ENCODE results near the gene C6orf15. TPM values are rescaled to one million over a fixed set of nuclear protein-coding genes. Genes with fewer than 3 reads are reported as not detected.
A peak's percentile ranks its signal among the peaks of the same experiment; 100 is the strongest.

Gene C6orf15
- total RNA-seq, 1 experiment from 2014 or later: not detected

DNA sequence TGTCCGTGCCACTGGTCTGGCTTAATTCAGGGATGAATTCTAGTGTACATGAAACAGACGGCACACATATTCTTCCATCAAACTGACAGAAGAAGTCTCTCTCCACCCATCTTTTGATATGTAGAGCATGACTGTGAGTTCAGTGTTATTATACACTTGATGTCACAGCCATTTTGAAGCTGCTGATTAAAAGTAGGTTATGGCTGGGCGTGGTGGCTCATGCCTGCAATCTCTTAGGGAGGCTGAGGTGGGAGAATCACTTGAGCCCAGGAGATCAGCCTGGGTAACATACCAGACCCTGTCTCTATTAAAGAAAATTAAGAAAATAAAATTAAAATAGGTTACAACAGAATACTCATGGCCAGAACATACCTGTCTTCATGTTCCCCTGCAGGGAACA is 20.7 kb downstream of the C6orf15 start:
- no peaks in the 10 kb centered on the region for H3K79me2 ChIP-seq (ENCODE audit: low read length)
- H3K27me3 ChIP-seq (ENCODE audit: low read length): no peaks in the 10 kb centered on the region
- H2AFZ ChIP-seq (ENCODE audit: low read length): no peak overlapping the region
- H3K36me3 ChIP-seq (ENCODE audit: insufficient read depth, low read length): no peaks in the 10 kb centered on the region
- H3K9ac ChIP-seq (ENCODE audit: low read length): no peak overlapping the region
- H3K4me3 ChIP-seq (ENCODE audit: low read length): no peak overlapping the region
- no peaks in the 10 kb centered on the region for H3K9me3 ChIP-seq (ENCODE audit: low read length)
- no peak for DNase-seq
- no peaks in the 10 kb centered on the region for H4K20me1 ChIP-seq (ENCODE audit: insufficient read depth, low read depth, low read length)
- no peak overlapping the region for H3K4me2 ChIP-seq (ENCODE audit: low read depth, low read length, poor library complexity, severe bottlenecking)
- no peaks in the 10 kb centered on the region for H3K4me1 ChIP-seq (ENCODE audit: low read length)
- no peak overlapping the region for H3K27ac ChIP-seq (ENCODE audit: low read length)
- H3K9me2 ChIP-seq (replicated peaks; ENCODE audit: insufficient read depth, low read length): no peaks in the 10 kb centered on the region

GRCh38 chr6:31090973-31091364 is 21.4 kb downstream of the C6orf15 start:
- Histone ChIP-seq H2AFZ (ENCODE audit: low read length) (no peak overlapping the region), H3K36me3 (ENCODE audit: insufficient read depth, low read length) (no peaks in the 10 kb centered on the region)
- no peak for DNase-seq

DNA sequence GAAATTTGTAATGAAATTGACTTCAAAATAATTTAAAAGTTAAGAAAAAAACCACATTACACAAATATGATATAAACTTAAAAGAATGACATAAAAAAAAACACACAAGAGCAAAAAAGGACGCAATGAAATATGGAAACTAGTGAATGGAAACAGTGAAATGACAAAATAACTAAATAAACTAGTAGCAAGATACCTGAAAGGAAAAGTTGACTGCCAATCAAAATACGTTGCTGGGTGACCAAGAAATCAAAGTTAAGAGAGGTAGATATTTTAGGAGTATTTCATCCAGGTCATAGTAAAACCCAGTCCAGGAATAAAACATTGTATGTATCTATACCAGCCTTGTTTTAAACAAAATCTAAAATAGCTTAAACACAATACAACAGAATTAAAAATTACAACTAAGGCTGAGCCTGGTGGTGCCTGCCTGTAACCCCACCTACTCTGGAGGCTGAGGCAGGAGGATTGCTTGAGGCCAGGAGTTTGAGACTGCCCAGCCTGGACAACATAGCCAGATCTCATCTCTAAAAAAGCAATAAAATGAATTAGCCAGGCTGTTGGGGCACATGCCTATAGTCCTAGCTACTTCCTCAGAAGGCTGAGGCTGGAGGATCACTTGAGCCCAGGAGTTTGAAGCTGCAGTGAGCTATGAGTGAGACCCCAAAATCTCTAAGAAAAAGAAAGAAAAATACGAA is 22.0 kb downstream of the C6orf15 start:
- Histone ChIP-seq H3K9me3 (ENCODE audit: low read length) (no peaks in the 10 kb centered on the region), H3K9ac (ENCODE audit: low read length) (no peak overlapping the region), H2AFZ (ENCODE audit: low read length) (no peak overlapping the region), H3K27ac (ENCODE audit: low read length) (no peak overlapping the region), H3K36me3 (ENCODE audit: insufficient read depth, low read length) (no peaks in the 10 kb centered on the region), H3K27me3 (ENCODE audit: low read length) (no peaks in the 10 kb centered on the region), H4K20me1 (ENCODE audit: insufficient read depth, low read depth, low read length) (no peaks in the 10 kb centered on the region), H3K4me3 (ENCODE audit: low read length) (no peak overlapping the region), H3K4me2 (ENCODE audit: low read depth, low read length, poor library complexity, severe bottlenecking) (no peak overlapping the region), H3K9me2 (replicated peaks; ENCODE audit: insufficient read depth, low read length) (no peaks in the 10 kb centered on the region), H3K79me2 (ENCODE audit: low read length) (no peaks in the 10 kb centered on the region), H3K4me1 (ENCODE audit: low read length) (no peaks in the 10 kb centered on the region)
- DNase-seq: no peak

More at GRCh38 chr6:31090973-31091364, 21.4 kb downstream of the C6orf15 start:
- Histone ChIP-seq H3K9me3 (ENCODE audit: low read length) (no peaks in the 10 kb centered on the region), H3K27me3 (ENCODE audit: low read length) (no peaks in the 10 kb centered on the region), H3K4me2 (ENCODE audit: low read depth, low read length, poor library complexity, severe bottlenecking) (no peak overlapping the region), H4K20me1 (ENCODE audit: insufficient read depth, low read depth, low read length) (no peaks in the 10 kb centered on the region), H3K9ac (ENCODE audit: low read length) (no peak overlapping the region), H3K4me1 (ENCODE audit: low read length) (no peaks in the 10 kb centered on the region), H3K27ac (ENCODE audit: low read length) (no peak overlapping the region), H3K9me2 (replicated peaks; ENCODE audit: insufficient read depth, low read length) (no peaks in the 10 kb centered on the region), H3K79me2 (ENCODE audit: low read length) (no peaks in the 10 kb centered on the region), H3K4me3 (ENCODE audit: low read length) (no peak overlapping the region)

DNA sequence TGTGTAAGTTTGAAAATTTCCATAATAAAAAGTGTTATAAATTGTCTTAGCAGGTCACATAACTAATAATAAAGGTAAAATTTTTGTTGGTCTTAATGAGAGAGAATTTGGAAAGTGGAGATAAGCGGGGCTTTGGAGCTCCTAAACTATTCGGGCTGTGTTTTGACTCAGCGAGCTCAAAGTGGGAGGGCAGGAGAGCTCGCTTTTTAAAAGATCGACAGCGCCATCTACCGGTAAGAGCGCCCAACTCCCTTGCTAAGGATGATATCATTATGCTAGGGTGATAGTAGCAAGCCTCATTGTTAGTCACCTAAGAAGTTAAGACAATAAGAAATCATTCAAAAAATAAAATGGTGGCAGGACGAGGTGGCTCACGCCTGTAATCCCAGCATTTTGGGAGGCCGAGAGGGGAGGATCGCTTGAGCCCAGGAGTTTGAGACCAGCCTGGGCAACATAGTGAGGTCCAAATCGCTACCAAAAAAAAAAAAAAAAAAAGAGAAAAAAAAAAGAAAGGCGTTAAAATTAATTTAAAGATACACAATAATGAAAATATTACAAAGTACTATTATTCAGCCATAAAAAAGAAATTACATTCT is 24.8 kb downstream of the C6orf15 start:
- H3K9me2 ChIP-seq (replicated peaks; ENCODE audit: insufficient read depth, low read length): no peaks in the 10 kb centered on the region

GRCh38 chr6:31086788-31087440 is 25.5 kb downstream of the C6orf15 start:
- Histone ChIP-seq H3K79me2 (ENCODE audit: low read length) (no peaks in the 10 kb centered on the region), H3K9ac (ENCODE audit: low read length) (no peak overlapping the region), H3K9me2 (replicated peaks; ENCODE audit: insufficient read depth, low read length) (no peaks in the 10 kb centered on the region), H3K27me3 (ENCODE audit: low read length) (no peaks in the 10 kb centered on the region), H3K36me3 (ENCODE audit: insufficient read depth, low read length) (no peaks in the 10 kb centered on the region), H3K4me1 (ENCODE audit: low read length) (peaks cover 22% of the 10 kb centered on the region), H3K9me3 (ENCODE audit: low read length) (no peaks in the 10 kb centered on the region), H3K4me2 (ENCODE audit: low read depth, low read length, poor library complexity, severe bottlenecking) (no peak overlapping the region), H3K4me3 (ENCODE audit: low read length) (no peak overlapping the region), H2AFZ (ENCODE audit: low read length) (no peak overlapping the region), H4K20me1 (ENCODE audit: insufficient read depth, low read depth, low read length) (no peaks in the 10 kb centered on the region), H3K27ac (ENCODE audit: low read length) (no peak overlapping the region)
- DNase-seq: no peak

More for the DNA sequence above, 24.8 kb downstream of the C6orf15 start:
- Histone ChIP-seq H2AFZ (ENCODE audit: low read length) (no peak overlapping the region), H3K9me3 (ENCODE audit: low read length) (no peaks in the 10 kb centered on the region), H3K4me2 (ENCODE audit: low read depth, low read length, poor library complexity, severe bottlenecking) (no peak overlapping the region), H3K4me1 (ENCODE audit: low read length) (peaks cover 16% of the 10 kb centered on the region), H4K20me1 (ENCODE audit: insufficient read depth, low read depth, low read length) (no peaks in the 10 kb centered on the region), H3K79me2 (ENCODE audit: low read length) (no peaks in the 10 kb centered on the region), H3K27ac (ENCODE audit: low read length) (no peak overlapping the region), H3K9ac (ENCODE audit: low read length) (no peak overlapping the region), H3K4me3 (ENCODE audit: low read length) (no peak overlapping the region), H3K27me3 (ENCODE audit: low read length) (no peaks in the 10 kb centered on the region), H3K36me3 (ENCODE audit: insufficient read depth, low read length) (no peaks in the 10 kb centered on the region)
- DNase-seq: peak; percentile 96

DNA sequence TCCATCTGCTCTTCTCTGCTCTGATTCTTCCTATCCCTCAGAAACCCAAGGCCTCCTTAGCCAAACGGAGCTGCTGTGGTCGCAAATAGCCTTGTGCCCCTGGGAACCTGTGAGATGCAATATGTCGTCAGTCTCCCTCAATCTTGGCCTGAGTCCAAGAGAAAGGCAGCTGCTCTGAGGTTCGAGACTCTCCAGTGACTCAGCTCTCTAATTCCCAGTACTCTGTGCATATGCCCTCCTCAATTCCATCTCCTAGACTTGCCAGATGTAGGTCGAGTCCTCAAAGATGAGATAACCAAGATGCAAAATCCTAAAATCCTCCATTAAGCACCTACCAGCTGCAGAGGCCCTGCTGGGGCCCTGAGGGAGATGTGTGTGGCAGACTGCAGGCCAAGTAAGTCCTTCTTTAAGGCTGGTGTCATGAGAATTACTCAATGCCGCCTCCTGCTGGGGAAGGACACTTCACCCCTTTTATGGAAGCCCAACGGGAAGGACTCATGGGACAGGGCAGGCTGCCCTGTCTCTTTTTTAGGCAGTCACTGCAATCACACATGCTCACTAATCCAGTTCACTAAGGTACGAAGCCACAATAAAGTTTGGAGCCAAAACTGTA is 28.5 kb downstream of the C6orf15 start:
- H3K4me3 ChIP-seq (ENCODE audit: low read length): no peak overlapping the region
- DNase-seq: peak; percentile 83
- H2AFZ ChIP-seq (ENCODE audit: low read length): no peak overlapping the region

DNA sequence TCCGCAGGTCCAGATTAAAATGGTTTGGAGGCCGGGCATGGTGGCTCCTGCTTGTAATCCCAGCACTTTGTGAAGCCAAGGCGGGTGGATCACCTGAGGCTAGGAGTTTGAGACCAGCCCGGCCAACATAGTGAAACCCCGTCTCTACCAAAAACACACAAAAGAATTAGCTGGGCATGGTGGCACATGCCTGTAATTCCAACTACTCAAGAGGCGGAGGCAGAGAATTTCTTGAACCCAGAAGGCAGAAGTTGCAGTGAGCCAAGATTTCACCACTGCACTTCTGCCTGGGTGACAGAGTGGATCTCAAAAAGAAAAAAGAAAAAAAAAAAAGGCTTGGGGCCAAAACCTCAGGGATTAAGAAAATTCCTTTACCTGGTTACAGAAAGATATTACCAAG is 30.5 kb downstream of the C6orf15 start:
- no peaks in the 10 kb centered on the region for H3K36me3 ChIP-seq (ENCODE audit: insufficient read depth, low read length)
- H2AFZ ChIP-seq (ENCODE audit: low read length): no peak overlapping the region
- no peaks in the 10 kb centered on the region for H3K27me3 ChIP-seq (ENCODE audit: low read length)
- no peak overlapping the region for H3K9ac ChIP-seq (ENCODE audit: low read length)
- DNase-seq: no peak
- H3K27ac ChIP-seq (ENCODE audit: low read length): no peak overlapping the region
- no peaks in the 10 kb centered on the region for H4K20me1 ChIP-seq (ENCODE audit: insufficient read depth, low read depth, low read length)
- no peaks in the 10 kb centered on the region for H3K9me3 ChIP-seq (ENCODE audit: low read length)
- H3K4me2 ChIP-seq (ENCODE audit: low read depth, low read length, poor library complexity, severe bottlenecking): no peak overlapping the region
- H3K9me2 ChIP-seq (replicated peaks; ENCODE audit: insufficient read depth, low read length): no peaks in the 10 kb centered on the region
- no peaks in the 10 kb centered on the region for H3K79me2 ChIP-seq (ENCODE audit: low read length)
- H3K4me1 ChIP-seq (ENCODE audit: low read length): peaks cover 22% of the 10 kb centered on the region
- H3K4me3 ChIP-seq (ENCODE audit: low read length): no peak overlapping the region

More for the DNA sequence above, 28.5 kb downstream of the C6orf15 start:
- Histone ChIP-seq H3K9me2 (replicated peaks; ENCODE audit: insufficient read depth, low read length) (no peaks in the 10 kb centered on the region), H3K79me2 (ENCODE audit: low read length) (no peaks in the 10 kb centered on the region), H3K9me3 (ENCODE audit: low read length) (no peaks in the 10 kb centered on the region), H3K27me3 (ENCODE audit: low read length) (no peaks in the 10 kb centered on the region), H4K20me1 (ENCODE audit: insufficient read depth, low read depth, low read length) (no peaks in the 10 kb centered on the region), H3K36me3 (ENCODE audit: insufficient read depth, low read length) (no peaks in the 10 kb centered on the region), H3K9ac (ENCODE audit: low read length) (no peak overlapping the region), H3K4me1 (ENCODE audit: low read length) (peaks cover 22% of the 10 kb centered on the region), H3K4me2 (ENCODE audit: low read depth, low read length, poor library complexity, severe bottlenecking) (peak overlapping the region; percentile 19), H3K27ac (ENCODE audit: low read length) (no peak overlapping the region)

- no peak overlapping the region for H3K4me3 ChIP-seq (ENCODE audit: low read length)
- no peak overlapping the region for H3K9ac ChIP-seq (ENCODE audit: low read length)
These were observed 32.6 kb downstream of the C6orf15 start for GRCh38 chr6:31079656-31080261.

More at GRCh38 chr6:31079656-31080261, 32.6 kb downstream of the C6orf15 start:
- Histone ChIP-seq H3K27ac (ENCODE audit: low read length) (no peak overlapping the region), H2AFZ (ENCODE audit: low read length) (no peak overlapping the region), H3K9me3 (ENCODE audit: low read length) (no peaks in the 10 kb centered on the region), H3K9me2 (replicated peaks; ENCODE audit: insufficient read depth, low read length) (no peaks in the 10 kb centered on the region), H4K20me1 (ENCODE audit: insufficient read depth, low read depth, low read length) (no peaks in the 10 kb centered on the region), H3K79me2 (ENCODE audit: low read length) (no peaks in the 10 kb centered on the region), H3K27me3 (ENCODE audit: low read length) (no peaks in the 10 kb centered on the region), H3K4me2 (ENCODE audit: low read depth, low read length, poor library complexity, severe bottlenecking) (no peak overlapping the region), H3K36me3 (ENCODE audit: insufficient read depth, low read length) (no peaks in the 10 kb centered on the region), H3K4me1 (ENCODE audit: low read length) (peaks cover 22% of the 10 kb centered on the region)
- peak; percentile 83 for DNase-seq
